ENCODE measurements around the gene DNAL4. TPM values are rescaled to one million over a fixed set of nuclear protein-coding genes. Genes with fewer than 3 reads are reported as not detected.
"Not testable (repeated sequence)": the region's sequence is repeated elsewhere in the genome, so short reads cannot be mapped to it uniquely, and the experiment has no call there.

The DNAL4 gene
- total RNA-seq, 4 donors from 2014 or later, result 6.7 to 12.8 (median 9.4) TPM

DNA sequence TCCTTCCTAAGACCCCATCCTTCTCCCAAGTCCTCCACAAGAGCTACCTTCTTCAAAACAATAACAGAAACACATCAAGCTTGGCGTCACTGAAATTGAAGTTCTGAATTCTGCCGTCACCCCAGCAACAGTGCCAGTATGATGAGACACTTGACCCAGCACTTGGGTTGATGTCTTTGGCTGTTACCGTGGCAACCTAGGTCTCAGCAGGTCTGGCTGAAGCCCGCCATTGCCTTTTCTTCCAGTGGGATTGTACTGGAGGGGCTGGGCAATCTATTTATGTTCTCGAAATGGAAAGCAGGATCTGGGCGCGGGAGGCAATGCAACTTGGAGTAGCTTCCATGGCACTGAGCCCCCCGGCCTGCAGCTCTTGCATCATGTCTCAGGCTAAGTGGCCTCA, 26.1 kb upstream of the DNAL4 start:
- DNase-seq (ENCODE audit: low spot score) (no peak), ATAC-seq (ENCODE audit: low FRiP score) (no peak)
- TF ChIP-seq, protein P1, sequence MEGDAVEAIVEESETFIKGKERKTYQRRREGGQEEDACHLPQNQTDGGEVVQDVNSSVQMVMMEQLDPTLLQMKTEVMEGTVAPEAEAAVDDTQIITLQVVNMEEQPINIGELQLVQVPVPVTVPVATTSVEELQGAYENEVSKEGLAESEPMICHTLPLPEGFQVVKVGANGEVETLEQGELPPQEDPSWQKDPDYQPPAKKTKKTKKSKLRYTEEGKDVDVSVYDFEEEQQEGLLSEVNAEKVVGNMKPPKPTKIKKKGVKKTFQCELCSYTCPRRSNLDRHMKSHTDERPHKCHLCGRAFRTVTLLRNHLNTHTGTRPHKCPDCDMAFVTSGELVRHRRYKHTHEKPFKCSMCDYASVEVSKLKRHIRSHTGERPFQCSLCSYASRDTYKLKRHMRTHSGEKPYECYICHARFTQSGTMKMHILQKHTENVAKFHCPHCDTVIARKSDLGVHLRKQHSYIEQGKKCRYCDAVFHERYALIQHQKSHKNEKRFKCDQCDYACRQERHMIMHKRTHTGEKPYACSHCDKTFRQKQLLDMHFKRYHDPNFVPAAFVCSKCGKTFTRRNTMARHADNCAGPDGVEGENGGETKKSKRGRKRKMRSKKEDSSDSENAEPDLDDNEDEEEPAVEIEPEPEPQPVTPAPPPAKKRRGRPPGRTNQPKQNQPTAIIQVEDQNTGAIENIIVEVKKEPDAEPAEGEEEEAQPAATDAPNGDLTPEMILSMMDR (IDR thresholded peaks at IDR 0.05), result no peak

DNA sequence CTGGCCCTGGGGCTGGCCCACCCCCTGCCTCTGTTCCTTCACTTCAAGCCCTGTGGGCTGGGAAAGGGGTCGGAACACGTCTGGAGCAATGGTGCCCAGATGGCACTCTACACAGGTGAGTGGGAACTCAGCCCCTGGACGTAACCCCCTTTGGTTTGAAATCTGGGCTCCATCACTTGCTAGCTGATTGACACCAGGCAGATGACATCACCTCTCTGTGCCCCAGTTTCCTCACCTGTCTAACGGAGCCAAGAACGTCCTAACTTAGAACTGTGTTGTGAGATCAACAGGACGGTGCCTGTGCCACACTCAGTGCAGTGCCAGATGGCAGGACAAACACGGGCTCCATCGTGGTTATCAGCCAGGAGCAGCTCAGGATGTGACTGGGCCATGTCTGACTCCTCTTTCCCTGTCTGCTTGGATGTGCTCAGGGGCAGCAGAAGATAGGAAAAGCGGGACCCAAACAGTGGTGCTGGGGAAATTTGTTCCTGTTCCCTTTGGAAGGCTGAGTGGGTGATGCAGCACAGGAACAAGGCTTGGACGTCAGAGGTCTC, 25.5 kb upstream of the DNAL4 start:
- TF ChIP-seq, protein P1 (IDR thresholded peaks at IDR 0.05), result no peak
- DNase-seq (ENCODE audit: low spot score) (no peak), ATAC-seq (ENCODE audit: low FRiP score) (no peak)

DNA sequence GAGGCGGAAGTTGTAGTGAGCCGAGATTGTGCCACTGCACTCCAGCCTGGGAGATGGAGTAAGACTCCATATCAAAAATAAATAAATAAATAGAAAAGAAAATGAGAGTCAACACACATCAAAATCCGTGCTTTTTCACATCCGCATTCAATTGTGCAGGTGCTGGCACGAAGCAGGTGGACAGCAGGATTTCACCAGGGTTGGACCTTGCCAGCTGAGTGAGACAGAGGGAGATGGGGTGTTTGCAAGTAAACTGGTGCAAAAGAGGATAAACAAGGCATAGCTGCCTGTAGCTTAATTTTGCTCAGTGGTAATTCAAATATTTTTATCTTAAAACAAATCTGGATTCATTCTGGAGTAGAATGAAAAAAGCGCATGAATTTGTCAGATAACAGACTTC, 23.3 kb upstream of the DNAL4 start:
- TF ChIP-seq, protein P1 (IDR thresholded peaks at IDR 0.05), result no peak
- ATAC-seq (ENCODE audit: low FRiP score), result no peak

DNA sequence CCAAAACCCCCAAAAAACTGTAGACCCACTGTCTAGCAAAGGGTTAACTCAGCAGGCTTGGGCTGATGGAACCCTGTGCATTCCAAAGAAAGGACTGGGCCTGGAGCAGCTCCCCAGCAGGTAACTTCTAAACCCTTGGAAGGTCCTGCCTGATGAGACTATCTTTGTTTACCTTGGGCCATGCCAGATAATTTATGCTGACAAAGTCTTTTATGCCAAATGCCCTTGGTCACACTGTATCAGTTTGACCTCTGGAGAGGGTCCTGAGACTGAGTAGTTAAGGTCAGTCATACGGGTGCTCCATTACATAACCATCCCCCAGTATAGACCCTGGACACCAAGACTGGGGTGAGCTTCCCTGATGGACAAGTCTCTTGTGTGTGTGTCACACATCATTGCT, 21.9 kb upstream of the DNAL4 start:
- TF ChIP-seq, protein P1 (IDR thresholded peaks at IDR 0.05), result no peak
- ATAC-seq (ENCODE audit: low FRiP score), result no peak
- no peak for DNase-seq (ENCODE audit: low spot score)

More for the DNA sequence above, 23.3 kb upstream of the DNAL4 start:
- no peak for DNase-seq (ENCODE audit: low spot score)

DNA sequence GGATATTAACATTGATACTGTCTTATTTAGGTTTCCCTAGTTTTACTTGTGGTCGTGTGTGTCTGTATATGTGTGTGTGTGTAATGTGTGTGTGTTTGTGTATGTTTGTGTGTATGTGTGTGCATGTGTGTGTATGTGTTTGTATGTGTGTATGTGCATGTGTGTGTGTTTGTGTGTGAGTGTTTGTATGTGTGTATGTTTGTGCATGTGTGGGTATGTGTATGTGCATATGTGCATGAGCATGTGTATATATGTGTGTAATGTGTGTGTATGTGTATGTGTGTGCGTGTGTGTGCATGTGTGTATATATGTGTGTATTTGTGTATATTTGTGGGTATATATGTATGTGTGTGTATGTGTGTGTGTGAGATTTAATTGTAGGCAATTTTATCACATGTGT, 17.3 kb upstream of the DNAL4 start:
- TF ChIP-seq, protein P1 (IDR thresholded peaks at IDR 0.05), result no peak
- ATAC-seq (ENCODE audit: low FRiP score) (no peak), DNase-seq (ENCODE audit: low spot score) (no peak)

DNA sequence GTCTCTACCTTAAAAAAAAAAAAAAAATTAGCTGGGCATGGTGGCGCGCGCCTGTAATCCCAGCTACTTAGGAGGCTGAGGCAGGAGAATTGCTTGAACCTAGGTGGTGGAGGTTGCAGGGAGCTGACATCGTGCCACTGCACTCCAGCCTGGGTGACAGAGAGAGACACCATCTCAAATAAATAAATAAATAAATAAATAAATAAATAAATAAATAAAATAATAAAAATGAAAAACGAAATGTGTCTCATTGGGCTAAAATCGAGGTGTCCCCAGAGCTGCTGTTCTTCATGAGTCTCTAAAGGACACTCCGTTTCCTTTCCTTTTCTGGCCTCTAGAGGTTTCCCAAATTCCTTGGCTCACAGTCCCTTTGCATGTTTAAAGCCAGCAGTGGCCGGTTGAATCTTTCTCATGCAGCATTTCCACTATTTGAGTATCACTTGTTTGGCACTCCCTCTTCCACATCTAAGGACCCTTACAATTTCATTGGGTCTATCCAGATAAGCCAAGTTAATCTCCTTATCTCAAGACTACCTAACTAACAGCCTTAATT, 11.2 kb upstream of the DNAL4 start:
- DNase-seq (ENCODE audit: low spot score); ATAC-seq (ENCODE audit: low FRiP score): not testable (repeated sequence)

DNA sequence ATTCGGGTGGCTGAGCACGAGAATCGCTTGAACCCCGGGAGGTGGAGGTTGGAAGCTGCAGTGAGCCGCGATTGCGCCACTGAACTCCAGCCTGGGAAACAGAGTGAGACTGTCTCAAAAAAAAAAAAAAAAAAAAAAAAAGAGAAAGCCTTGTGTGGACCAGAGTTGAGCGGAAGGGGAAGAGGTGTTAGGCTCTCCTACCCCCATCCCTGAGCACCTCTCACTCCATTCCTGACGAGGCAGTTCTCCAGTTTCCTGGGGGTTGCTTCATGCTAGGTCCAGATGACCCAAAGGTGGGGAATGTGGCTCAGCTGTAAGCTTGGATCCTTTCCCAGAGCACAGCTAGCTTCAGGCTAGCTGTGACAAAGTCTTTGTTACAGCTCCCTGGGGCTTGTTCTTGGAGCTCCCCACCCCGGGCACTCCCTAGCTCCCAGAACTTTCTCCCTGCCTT, 8.8 kb upstream of the DNAL4 start:
- TF ChIP-seq, protein P1 (IDR thresholded peaks at IDR 0.05), result no peak
- DNase-seq (ENCODE audit: low spot score), result no peak
- peak; percentile 75 for ATAC-seq (ENCODE audit: low FRiP score)
